WTC11 (cell line): ENCODE results near the gene PEX10.

Source experiments
- MAX ChIP-seq: sonication (generic); formaldehyde crosslinking; IDR thresholded peaks from 2 replicates; pipeline ENCODE4 v1.8.0; 2022; ENCODE audit warnings: mild to moderate bottlenecking, missing genetic modification reagents
- NR3C1 ChIP-seq: sonication (generic); formaldehyde crosslinking; conservative IDR thresholded peaks from 2 replicates; pipeline ENCODE4 v1.8.1; 2023; ENCODE audit warnings: low read depth, mild to moderate bottlenecking, missing genetic modification reagents

GRCh38 chr1:2437617-2438016 is 25.3 kb upstream of the PEX10 start:
- TF ChIP-seq MAX (no peak), NR3C1 (CRISPR knock-in tag) (no peak)
